Eye (tissue), 1 donor: ENCODE measurements around the gene MYL6.
A peak's percentile ranks its signal among the peaks of the same experiment; 100 is the strongest.
"Not testable (repeated sequence)": the region's sequence is repeated elsewhere in the genome, so short reads cannot be mapped to it uniquely, and the experiment has no call there.

Experiments
- DNase-seq: peaks from one replicate; pipeline ENCODE4 v3.0.0-alpha.2; 2015

MYL6 gene

DNA sequence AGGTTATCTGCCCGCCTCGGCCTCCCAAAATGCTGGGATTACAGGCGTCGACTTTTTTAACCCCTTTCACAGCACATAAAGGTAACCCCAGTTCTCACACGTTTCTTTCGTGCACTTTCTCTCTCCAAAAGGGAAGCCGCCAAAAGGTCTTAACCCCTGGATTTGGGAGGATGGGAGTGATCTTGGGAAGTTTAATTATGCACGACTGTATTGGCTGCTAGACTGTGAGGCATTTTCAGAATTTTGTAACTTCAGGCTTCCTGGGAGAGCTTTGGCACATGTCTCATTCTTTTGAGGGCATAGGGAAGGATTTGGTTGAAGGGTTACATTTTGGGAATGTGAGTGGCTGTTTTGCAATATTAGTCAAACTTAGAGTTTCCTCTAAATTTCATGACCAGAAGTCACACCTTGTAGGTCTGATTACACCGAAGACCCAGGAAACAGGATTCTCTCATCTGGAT lies 32.6 kb downstream of the MYL6 start:
- no peak for DNase-seq

GRCh38 chr12:56192582-56192981 lies 34.4 kb downstream of the MYL6 start:
- DNase-seq = no peak

GRCh38 chr12:56193025-56193578 lies 34.9 kb downstream of the MYL6 start:
- DNase-seq = peak; percentile 94

GRCh38 chr12:56196818-56197550 lies 38.8 kb downstream of the MYL6 start:
- not testable (repeated sequence) for DNase-seq

- no peak for DNase-seq
These were observed 39.9 kb downstream of the MYL6 start for GRCh38 chr12:56197921-56198635.

DNA sequence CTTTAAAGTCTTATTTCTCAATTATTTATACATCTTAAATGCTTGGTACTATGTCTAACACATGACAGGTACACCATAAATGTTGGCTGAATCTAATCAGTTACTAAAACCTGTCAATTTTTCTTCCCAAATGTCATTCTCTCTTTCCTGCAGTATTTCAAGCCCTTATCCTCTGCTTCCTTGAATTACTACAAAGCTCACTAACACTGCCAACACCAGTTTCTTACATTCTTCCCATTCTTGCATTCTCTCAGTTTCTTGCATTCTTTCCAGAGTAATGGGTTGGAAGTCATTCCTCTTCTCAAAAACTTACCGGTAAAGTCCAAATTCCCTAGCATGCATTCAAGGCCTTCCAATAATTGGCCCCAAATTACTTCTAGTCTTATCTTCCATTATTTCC lies 40.7 kb downstream of the MYL6 start:
- DNase-seq = no peak

DNA sequence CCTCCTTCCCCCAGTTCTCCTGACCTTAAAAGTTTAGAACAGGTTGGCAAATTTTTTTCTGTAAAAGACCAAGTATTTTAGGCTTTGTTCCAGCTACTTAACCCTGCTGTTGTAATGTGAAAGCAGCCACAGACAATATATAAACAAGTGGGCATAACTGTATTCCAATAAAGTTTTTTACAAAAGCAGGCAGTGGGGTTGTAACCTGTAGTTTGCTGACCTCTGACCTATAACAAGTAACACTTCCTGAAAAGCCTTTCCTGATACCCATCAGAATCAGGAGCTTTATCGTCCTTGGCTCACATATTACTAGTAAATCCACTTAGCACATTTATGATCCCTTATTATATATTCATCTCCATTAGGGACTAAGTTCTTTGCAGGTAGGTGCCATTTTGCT lies 44.2 kb downstream of the MYL6 start:
- DNase-seq = no peak

- no peak for DNase-seq
These were observed 44.7 kb downstream of the MYL6 start for GRCh38 chr12:56202838-56203237.

DNA sequence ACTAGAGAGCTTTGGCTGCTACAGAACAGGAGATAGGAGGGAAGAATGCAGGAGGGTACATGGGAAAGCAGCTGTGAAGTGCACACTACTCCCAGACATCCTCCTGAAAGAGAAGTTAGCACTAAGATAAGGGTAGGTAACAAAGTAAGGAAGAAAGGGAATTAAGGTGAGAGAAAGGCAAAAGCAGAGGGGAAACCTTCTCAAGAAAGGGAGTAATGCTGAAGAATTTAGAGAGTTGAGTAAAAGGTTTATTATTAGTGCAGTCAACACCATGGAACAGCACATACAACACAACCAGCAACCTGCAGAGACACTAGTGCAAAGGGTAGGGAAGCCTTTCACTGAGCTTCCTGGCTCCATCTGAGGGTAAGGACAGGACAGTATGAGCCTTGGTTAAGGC lies 46.1 kb downstream of the MYL6 start:
- no peak for DNase-seq

- DNase-seq = no peak
These were observed 47.3 kb downstream of the MYL6 start for GRCh38 chr12:56205445-56205844.

- DNase-seq = peak; percentile 72
These were observed 48.5 kb downstream of the MYL6 start for GRCh38 chr12:56206452-56207166.

GRCh38 chr12:56208006-56208405 lies 49.8 kb downstream of the MYL6 start:
- no peak for DNase-seq
